CD4-positive, alpha-beta T cell (primary cell): ENCODE results near the gene C20orf144. TPM values are rescaled to one million over a fixed set of nuclear protein-coding genes. Genes with fewer than 3 reads are reported as not detected.

Source experiments
- ATAC-seq: fragments of 200-7000 bp; cut with Tn5 transposase; one replicate; pipeline ENCODE4 v1.10.0; 2022; ENCODE audit warnings: mild to moderate bottlenecking; ENCODE audit not compliant: poor library complexity
- CTCF ChIA-PET: fragments of 350-600 bp; sonication (Branson Sonifier 250); formaldehyde crosslinking; loops from one replicate; lab custom pipeline; 2021; ENCODE audit warnings: antibody characterized with exemption, inconsistent platforms; lab: Charles Lee
- POLR2A ChIA-PET: fragments of 350-600 bp; sonication (Branson Sonifier 250); formaldehyde crosslinking; loops from one replicate; lab custom pipeline; 2021; ENCODE audit warnings: antibody characterized with exemption, inconsistent platforms; lab: Charles Lee
- DNase-seq, 14 experiments: peaks; one replicate each; pipeline ENCODE4 v3.0.0-alpha.2; 2013 to 2020; ENCODE audit warnings: mixed read lengths in 2 of 14
- H3K27ac ChIP-seq, 2 donors: one replicate each; pipeline versions ENCODE4 v1.5.1 to v1.7.0; 2013; ENCODE audit warnings: low read length in 2 of 2, low read depth in 1 of 2, mild to moderate bottlenecking in 1 of 2
- H3K27me3 ChIP-seq, 2 experiments: 1 replicate in 1 of 2; 2 replicates in 1 of 2; pipeline versions ENCODE4 v1.6.1 to v1.7.0; 2013; ENCODE audit warnings: low read length in 2 of 2, control low read depth in 1 of 2, mild to moderate bottlenecking in 1 of 2, moderate library complexity in 1 of 2; ENCODE audit not compliant: insufficient read depth in 2 of 2, control insufficient read depth in 1 of 2
- H3K36me3 ChIP-seq: one replicate; pipeline ENCODE4 v1.6.1; 2013; ENCODE audit warnings: low read length, control low read depth; ENCODE audit not compliant: insufficient read depth
- H3K4me1 ChIP-seq: one replicate; pipeline ENCODE4 v1.6.1; 2013; ENCODE audit warnings: low read length, control low read depth; ENCODE audit not compliant: insufficient read depth
- H3K4me3 ChIP-seq: one replicate; pipeline ENCODE4 v1.5.1; 2013; ENCODE audit warnings: mild to moderate bottlenecking, low read length, moderate library complexity
- H3K9me3 ChIP-seq, 2 experiments: 1 replicate in 1 of 2; 2 replicates in 1 of 2; pipeline versions ENCODE4 v1.6.1 to v1.7.0; 2013; ENCODE audit warnings: low read length in 2 of 2, mild to moderate bottlenecking in 2 of 2, control low read depth in 1 of 2, moderate library complexity in 1 of 2; ENCODE audit not compliant: control insufficient read depth in 1 of 2, insufficient read depth in 1 of 2
- H3K27ac Mint-ChIP-seq: one replicate; pipeline ENCODE4 v1.8.0; 2020; ENCODE audit warnings: mixed read lengths
- H3K27me3 Mint-ChIP-seq: one replicate; pipeline ENCODE4 v1.8.0; 2021; ENCODE audit warnings: mixed read lengths
- H3K36me3 Mint-ChIP-seq: one replicate; pipeline ENCODE4 v1.8.0; 2021; ENCODE audit warnings: low read depth, mixed read lengths
- H3K4me1 Mint-ChIP-seq: one replicate; pipeline ENCODE4 v1.8.0; 2021; ENCODE audit warnings: low read depth, mixed read lengths
- H3K4me3 Mint-ChIP-seq: one replicate; pipeline ENCODE4 v1.8.0; 2020; ENCODE audit warnings: mild to moderate bottlenecking, mixed read lengths
- H3K9me3 Mint-ChIP-seq: one replicate; pipeline ENCODE4 v1.8.0; 2020; ENCODE audit warnings: mixed read lengths
- intact Hi-C, 2 experiments: fragments of 100-400 bp; cut with DNase I in 1 of 2; cut with micrococcal nuclease in 1 of 2; formaldehyde crosslinking; loops; one replicate each; pipeline versions ENCODE4 v1.15.1 to v1.9.0; 2023 to 2025; cut with DNase I, micrococcal nuclease
- total RNA-seq, 174 experiments: library from RNA in 2 of 174; stranded (reverse) in 2 of 174; gene quantifications; one replicate each; pipeline ENCODE4 v1.2.3 and lab custom pipeline; 2021 to 2026
- TF ChIP-seq, protein P1 (sequence below): fragments of 200-600 bp; IDR thresholded peaks from one replicate; pipeline ENCODE4 v1.8.0; 2022; ENCODE audit warnings: antibody characterized with exemption, mild to moderate bottlenecking

The C20orf144 gene
- total RNA-seq, 2 experiments from 2014 or later: 0.17 to 0.19 TPM

DNA sequence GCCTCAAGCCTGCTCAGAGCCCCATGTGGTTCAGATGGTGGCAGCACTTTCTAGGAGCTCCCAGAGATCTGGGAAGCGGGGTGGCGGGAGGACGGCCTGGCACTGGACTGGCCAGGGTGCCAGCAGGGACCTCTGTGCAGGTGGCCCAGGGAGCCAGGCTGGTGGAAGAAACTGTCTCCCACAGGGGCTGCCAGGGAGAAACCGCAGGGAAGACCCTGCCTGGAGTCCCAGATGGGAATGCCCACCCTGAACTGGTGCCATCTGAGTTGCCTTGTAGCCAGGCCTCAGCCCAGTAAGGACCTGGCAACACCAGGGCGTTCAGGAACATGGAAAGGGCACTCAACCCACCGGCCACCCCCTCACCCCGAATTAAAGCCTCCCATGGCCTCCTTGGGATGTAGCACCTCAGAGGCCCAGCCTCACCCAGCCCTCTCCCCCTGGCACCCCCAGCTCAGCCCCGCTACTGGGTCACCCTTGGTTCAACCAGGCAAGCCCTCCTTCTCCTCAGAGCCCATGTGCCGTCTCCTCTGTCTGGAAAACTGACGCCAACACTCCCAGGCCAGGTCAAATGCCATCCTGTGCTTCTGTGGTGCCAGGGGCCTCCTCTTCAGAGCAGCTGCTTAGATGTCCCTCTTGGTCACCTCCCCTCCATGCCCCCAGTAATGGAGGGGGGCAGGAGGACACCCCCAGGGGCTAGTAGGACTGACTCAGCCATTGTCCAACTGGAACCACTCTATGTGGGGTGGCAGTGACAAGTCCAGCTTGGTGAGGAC, 5.9 kb upstream of the C20orf144 start:
- Mint-ChIP-seq H3K4me1 (no peaks in the 10 kb centered on the region), H3K27me3 (no peaks in the 10 kb centered on the region), H3K27ac (no peak overlapping the region), H3K4me3 (no peak overlapping the region), H3K36me3 (no peaks in the 10 kb centered on the region), H3K9me3 (no peaks in the 10 kb centered on the region)
- H3K9me3 ChIP-seq: no peaks in the 10 kb centered on the region
- H3K4me3 ChIP-seq: no peak overlapping the region
- ATAC-seq (no peak), DNase-seq (no peak)
- POLR2A ChIA-PET: interaction anchor here (0.7 kb wide), 1 partner anchor 8 kb away, joined by 3 read pairs; no protein-coding TSS in a partner anchor
- TF ChIP-seq, protein P1, sequence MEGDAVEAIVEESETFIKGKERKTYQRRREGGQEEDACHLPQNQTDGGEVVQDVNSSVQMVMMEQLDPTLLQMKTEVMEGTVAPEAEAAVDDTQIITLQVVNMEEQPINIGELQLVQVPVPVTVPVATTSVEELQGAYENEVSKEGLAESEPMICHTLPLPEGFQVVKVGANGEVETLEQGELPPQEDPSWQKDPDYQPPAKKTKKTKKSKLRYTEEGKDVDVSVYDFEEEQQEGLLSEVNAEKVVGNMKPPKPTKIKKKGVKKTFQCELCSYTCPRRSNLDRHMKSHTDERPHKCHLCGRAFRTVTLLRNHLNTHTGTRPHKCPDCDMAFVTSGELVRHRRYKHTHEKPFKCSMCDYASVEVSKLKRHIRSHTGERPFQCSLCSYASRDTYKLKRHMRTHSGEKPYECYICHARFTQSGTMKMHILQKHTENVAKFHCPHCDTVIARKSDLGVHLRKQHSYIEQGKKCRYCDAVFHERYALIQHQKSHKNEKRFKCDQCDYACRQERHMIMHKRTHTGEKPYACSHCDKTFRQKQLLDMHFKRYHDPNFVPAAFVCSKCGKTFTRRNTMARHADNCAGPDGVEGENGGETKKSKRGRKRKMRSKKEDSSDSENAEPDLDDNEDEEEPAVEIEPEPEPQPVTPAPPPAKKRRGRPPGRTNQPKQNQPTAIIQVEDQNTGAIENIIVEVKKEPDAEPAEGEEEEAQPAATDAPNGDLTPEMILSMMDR: no peak
- H3K27ac ChIP-seq: no peak overlapping the region
- no peaks in the 10 kb centered on the region for H3K4me1 ChIP-seq
- intact Hi-C loops: no loop called here
- CTCF ChIA-PET: no interaction called here
- H3K27me3 ChIP-seq: no peaks in the 10 kb centered on the region
- H3K36me3 ChIP-seq: no peaks in the 10 kb centered on the region

DNA sequence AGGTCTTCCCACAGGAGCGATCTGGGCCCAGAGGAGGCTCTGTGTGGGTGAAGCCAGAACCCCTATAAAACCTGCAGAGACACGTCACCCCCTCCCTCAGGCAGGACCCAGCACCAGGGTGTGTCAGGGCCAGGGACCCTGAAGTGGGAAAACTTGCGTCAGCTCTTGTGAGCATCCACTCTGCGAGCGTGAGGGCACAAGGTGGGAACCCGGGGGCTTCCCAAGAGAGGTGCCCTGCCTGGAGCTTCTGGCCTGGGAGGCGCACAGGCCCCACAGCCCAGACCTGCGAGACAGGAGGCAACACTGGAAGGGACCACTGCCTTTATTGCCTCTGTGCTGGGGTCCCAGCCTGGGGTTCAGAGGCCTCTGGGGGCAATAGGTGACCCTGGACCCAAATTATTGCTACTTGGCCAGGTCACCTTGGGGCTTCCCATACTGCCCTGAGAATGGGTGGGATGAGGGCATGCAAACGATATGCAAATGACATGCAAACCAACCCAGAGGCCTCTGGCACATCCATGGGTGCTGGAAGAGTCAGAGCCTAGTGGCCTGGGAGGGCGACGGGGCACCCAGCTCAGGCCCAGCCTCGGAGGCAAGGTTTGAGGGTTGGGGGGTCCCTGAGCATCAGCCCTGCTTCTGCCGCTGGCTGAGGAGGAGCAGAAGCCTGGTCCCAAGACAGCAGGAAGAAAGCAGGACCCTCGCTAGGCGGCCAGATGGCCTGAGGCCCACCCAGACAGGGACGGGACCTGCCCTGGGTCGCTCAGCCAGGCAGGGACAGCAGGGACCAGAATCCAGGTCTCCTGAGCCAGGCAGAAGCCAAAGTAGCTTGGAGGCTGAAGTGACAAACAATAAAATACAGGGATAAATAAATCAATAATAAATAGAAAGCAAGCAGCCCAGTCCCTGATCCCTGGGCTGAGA, 5.1 kb upstream of the C20orf144 start:
- H3K27ac Mint-ChIP-seq: no peak overlapping the region
- H3K27me3 ChIP-seq: no peaks in the 10 kb centered on the region
- intact Hi-C loops: no loop called here
- ChIA-PET CTCF (no interaction called here), POLR2A (interaction anchor here (0.7 kb wide), 1 partner anchor 7 kb away, joined by 3 read pairs; no protein-coding TSS in a partner anchor)
- TF ChIP-seq, protein P1: no peak
- H3K36me3 ChIP-seq: no peaks in the 10 kb centered on the region
- no peaks in the 10 kb centered on the region for H3K9me3 Mint-ChIP-seq
- ATAC-seq (no peak), DNase-seq (no peak)
- H3K9me3 ChIP-seq: no peaks in the 10 kb centered on the region
- no peak overlapping the region for H3K4me3 Mint-ChIP-seq
- H3K4me1 Mint-ChIP-seq: no peaks in the 10 kb centered on the region
- no peaks in the 10 kb centered on the region for H3K27me3 Mint-ChIP-seq
- no peak overlapping the region for H3K4me3 ChIP-seq
- no peaks in the 10 kb centered on the region for H3K4me1 ChIP-seq
- no peak overlapping the region for H3K27ac ChIP-seq
- no peaks in the 10 kb centered on the region for H3K36me3 Mint-ChIP-seq

GRCh38 chr20:33657704-33658095, 4.4 kb upstream of the C20orf144 start:
- peaks cover 2% of the 10 kb centered on the region for H3K4me1 Mint-ChIP-seq
- Histone ChIP-seq H3K4me1 (peaks cover 6% of the 10 kb centered on the region), H3K27ac (no peak overlapping the region), H3K4me3 (no peak overlapping the region), H3K27me3 (no peaks in the 10 kb centered on the region), H3K9me3 (no peaks in the 10 kb centered on the region), H3K36me3 (no peaks in the 10 kb centered on the region)
- H3K36me3 Mint-ChIP-seq: no peaks in the 10 kb centered on the region
- no peak overlapping the region for H3K27ac Mint-ChIP-seq
- TF ChIP-seq, protein P1: no peak
- intact Hi-C loops: no loop called here
- H3K4me3 Mint-ChIP-seq: no peak overlapping the region
- no peaks in the 10 kb centered on the region for H3K9me3 Mint-ChIP-seq
- no peak for ATAC-seq
- H3K27me3 Mint-ChIP-seq: no peaks in the 10 kb centered on the region
- POLR2A ChIA-PET: no interaction called here
- CTCF ChIA-PET: no interaction called here
- no peak for DNase-seq
